GM20000 (cell line): ENCODE data around the gene NMB.
"Not testable (repeated sequence)": the region's sequence is repeated elsewhere in the genome, so short reads cannot be mapped to it uniquely, and the experiment has no call there.

Experiments
- DNase-seq: peaks from one replicate; pipeline ENCODE4 v3.0.0; 2012; ENCODE audit warnings: low spot score
- CTCF ChIP-seq: IDR thresholded peaks from 2 replicates; pipeline ENCODE4 v1.5.1; 2012; ENCODE audit warnings: mild to moderate bottlenecking, control low read depth; ENCODE audit errors: extremely low read depth, missing control alignments

NMB gene

GRCh38 chr15:84689858-84690257 lies 31.9 kb upstream of the NMB start:
- no peak for DNase-seq
- TF ChIP-seq CTCF = no peak

- DNase-seq = not testable (repeated sequence)
These were observed 28.4 kb upstream of the NMB start for GRCh38 chr15:84686446-84686845.

GRCh38 chr15:84685304-84685703 lies 27.3 kb upstream of the NMB start:
- no peak for TF ChIP-seq CTCF
- DNase-seq = no peak

- DNase-seq = no peak
- TF ChIP-seq CTCF = no peak
These were observed 26.1 kb upstream of the NMB start for GRCh38 chr15:84684092-84684491.

GRCh38 chr15:84681831-84682230 lies 23.8 kb upstream of the NMB start:
- no peak for TF ChIP-seq CTCF
- no peak for DNase-seq

GRCh38 chr15:84671211-84671610 lies 13.2 kb upstream of the NMB start:
- no peak for DNase-seq
- TF ChIP-seq CTCF = no peak

GRCh38 chr15:84669726-84670125 lies 11.7 kb upstream of the NMB start:
- DNase-seq = no peak
- no peak for TF ChIP-seq CTCF

- no peak for TF ChIP-seq CTCF
- DNase-seq = no peak
These were observed 10.4 kb upstream of the NMB start for GRCh38 chr15:84668221-84668982.
